Measurements from ENCODE around the gene MYO5C.

MYO5C gene

GRCh38 chr15:52252781-52253180 is 42.8 kb downstream of the MYO5C start:
- DNase-seq (ENCODE audit: low read depth), result peak; percentile 96
- H3K4me3 ChIP-seq (ENCODE audit: control insufficient read depth, low read depth, low read length), result no peak overlapping the region
- no peak for TF ChIP-seq CTCF (conservative IDR thresholded peaks at IDR 0.05; ENCODE audit: control insufficient read depth, insufficient read depth, low read depth, low read length)

GRCh38 chr15:52251144-52251860 is 44.3 kb downstream of the MYO5C start:
- no peak for TF ChIP-seq CTCF (conservative IDR thresholded peaks at IDR 0.05; ENCODE audit: control insufficient read depth, insufficient read depth, low read depth, low read length)
- H3K4me3 ChIP-seq (ENCODE audit: control insufficient read depth, low read depth, low read length), result no peak overlapping the region
- no peak for DNase-seq (ENCODE audit: low read depth)

GRCh38 chr15:52247461-52247860 is 48.1 kb downstream of the MYO5C start:
- no peak for TF ChIP-seq CTCF (conservative IDR thresholded peaks at IDR 0.05; ENCODE audit: control insufficient read depth, insufficient read depth, low read depth, low read length)
- H3K4me3 ChIP-seq (ENCODE audit: control insufficient read depth, low read depth, low read length), result no peak overlapping the region
- peak; percentile 70 for DNase-seq (ENCODE audit: low read depth)

- no peak overlapping the region for H3K4me3 ChIP-seq (ENCODE audit: control insufficient read depth, low read depth, low read length)
Measured at GRCh38 chr15:52246686-52247431, 48.7 kb downstream of the MYO5C start.

GRCh38 chr15:52243697-52244555 is 51.7 kb downstream of the MYO5C start:
- DNase-seq (ENCODE audit: low read depth), result no peak
- H3K4me3 ChIP-seq (ENCODE audit: control insufficient read depth, low read depth, low read length), result no peak overlapping the region
- no peak for TF ChIP-seq CTCF (conservative IDR thresholded peaks at IDR 0.05; ENCODE audit: control insufficient read depth, insufficient read depth, low read depth, low read length)

More at GRCh38 chr15:52246686-52247431, 48.7 kb downstream of the MYO5C start:
- TF ChIP-seq CTCF (conservative IDR thresholded peaks at IDR 0.05; ENCODE audit: control insufficient read depth, insufficient read depth, low read depth, low read length), result no peak
- peak; percentile 95 for DNase-seq (ENCODE audit: low read depth)

GRCh38 chr15:52243286-52243685 is 52.3 kb downstream of the MYO5C start:
- TF ChIP-seq CTCF (conservative IDR thresholded peaks at IDR 0.05; ENCODE audit: control insufficient read depth, insufficient read depth, low read depth, low read length), result no peak
- H3K4me3 ChIP-seq (ENCODE audit: control insufficient read depth, low read depth, low read length), result no peak overlapping the region
- no peak for DNase-seq (ENCODE audit: low read depth)
